ENCODE results near the gene H19.

- TF ChIP-seq CTCF (IDR thresholded peaks at IDR 0.05) (no peak), POLR2A (IDR thresholded peaks at IDR 0.05) (no peak)
These were observed at the start of gene H19 for GRCh38 chr11:1997755-1998154.
